Tibial artery (tissue), 4 donors: Measurements from ENCODE around the gene RBM39.
"Not testable (repeated sequence)": the region's sequence is repeated elsewhere in the genome, so short reads cannot be mapped to it uniquely, and the experiment has no call there.

Experiments
- DNase-seq, 2 donors: peaks; one replicate each; pipeline ENCODE4 v3.0.0-alpha.2; 2019
- H3K27ac ChIP-seq, 2 donors: fragments of 200-600 bp; sonication (generic) in 1 of 2; 1 replicate in 1 of 2; 2 replicates in 1 of 2; pipeline ENCODE4 v1.5.1; 2018 to 2019; ENCODE audit warnings: mild to moderate bottlenecking in 1 of 2
- H3K27me3 ChIP-seq, 2 donors: fragments of 200-600 bp; sonication (generic) in 1 of 2; one replicate each; pipeline versions ENCODE4 v1.5.1 to v1.6.0; 2016 to 2019
- H3K36me3 ChIP-seq, 3 donors: fragments of 200-600 bp; sonication (generic) in 2 of 3; one replicate each; pipeline ENCODE4 v1.5.1; 2016 to 2019; ENCODE audit warnings: mild to moderate bottlenecking in 2 of 3
- H3K4me1 ChIP-seq, 4 donors: fragments of 200-600 bp; sonication (generic) in 2 of 4; 1 replicate in 3 of 4; 2 replicates in 1 of 4; pipeline ENCODE4 v1.5.1; 2016 to 2019
- H3K4me3 ChIP-seq, 2 donors: fragments of 200-600 bp; sonication (generic) in 1 of 2; 1 replicate in 1 of 2; 2 replicates in 1 of 2; pipeline ENCODE4 v1.5.1; 2018 to 2019; ENCODE audit warnings: mild to moderate bottlenecking in 2 of 2
- H3K9me3 ChIP-seq, 3 donors: fragments of 200-600 bp; sonication (generic) in 1 of 3; one replicate each; pipeline ENCODE4 v1.5.1; 2016 to 2019
- intact Hi-C: fragments of 100-400 bp; cut with DNase I; formaldehyde crosslinking; loops from one replicate; pipeline ENCODE4 v1.15.0; 2023; ENCODE audit warnings: low total_unique reads
- TF ChIP-seq, protein P1 (sequence below), 2 experiments: fragments of 200-600 bp in 1 of 2; fragments of 450-650 bp in 1 of 2; IDR thresholded peaks; one replicate each; pipeline ENCODE4 v1.5.1; 2017 to 2019; ENCODE audit warnings: antibody characterized with exemption in 2 of 2, mild to moderate bottlenecking in 1 of 2, moderate library complexity in 1 of 2

RBM39 gene

DNA sequence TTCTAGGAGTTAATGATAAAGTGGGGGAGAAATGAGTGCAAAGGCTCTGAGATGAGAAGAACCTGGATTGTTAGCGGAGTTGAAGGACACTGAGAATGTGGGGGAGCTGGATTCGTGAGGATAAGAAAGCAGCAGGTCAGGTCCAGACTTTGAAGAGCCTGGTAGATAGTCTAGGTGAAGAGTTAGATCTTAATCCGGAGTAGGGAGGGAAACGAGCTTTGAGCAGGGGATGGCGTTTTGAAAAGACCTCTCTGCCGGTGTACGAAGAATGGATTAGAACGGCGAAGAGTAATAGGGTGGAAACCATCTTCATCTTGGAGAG lies 29.3 kb upstream of the RBM39 start:
- no peaks in the 10 kb centered on the region for H3K9me3 ChIP-seq
- H3K27me3 ChIP-seq = no peaks in the 10 kb centered on the region
- H3K36me3 ChIP-seq = peaks cover 0 to 3% (median 0%) of the 10 kb centered on the region in 3 donors
- DNase-seq = no peak
- peak overlapping the region; percentile 93 to 95 for H3K27ac ChIP-seq
- H3K4me3 ChIP-seq = peak overlapping the region; percentile 64 to 87
- intact Hi-C loops = loop anchor here (5.0 to 10.0 kb wide), 2 partner anchors 113 to 154 kb away; partner anchors contain the start of gene SPAG4
- peaks cover 0 to 57% (median 39%) of the 10 kb centered on the region in 4 donors for H3K4me1 ChIP-seq
- TF ChIP-seq, protein P1, sequence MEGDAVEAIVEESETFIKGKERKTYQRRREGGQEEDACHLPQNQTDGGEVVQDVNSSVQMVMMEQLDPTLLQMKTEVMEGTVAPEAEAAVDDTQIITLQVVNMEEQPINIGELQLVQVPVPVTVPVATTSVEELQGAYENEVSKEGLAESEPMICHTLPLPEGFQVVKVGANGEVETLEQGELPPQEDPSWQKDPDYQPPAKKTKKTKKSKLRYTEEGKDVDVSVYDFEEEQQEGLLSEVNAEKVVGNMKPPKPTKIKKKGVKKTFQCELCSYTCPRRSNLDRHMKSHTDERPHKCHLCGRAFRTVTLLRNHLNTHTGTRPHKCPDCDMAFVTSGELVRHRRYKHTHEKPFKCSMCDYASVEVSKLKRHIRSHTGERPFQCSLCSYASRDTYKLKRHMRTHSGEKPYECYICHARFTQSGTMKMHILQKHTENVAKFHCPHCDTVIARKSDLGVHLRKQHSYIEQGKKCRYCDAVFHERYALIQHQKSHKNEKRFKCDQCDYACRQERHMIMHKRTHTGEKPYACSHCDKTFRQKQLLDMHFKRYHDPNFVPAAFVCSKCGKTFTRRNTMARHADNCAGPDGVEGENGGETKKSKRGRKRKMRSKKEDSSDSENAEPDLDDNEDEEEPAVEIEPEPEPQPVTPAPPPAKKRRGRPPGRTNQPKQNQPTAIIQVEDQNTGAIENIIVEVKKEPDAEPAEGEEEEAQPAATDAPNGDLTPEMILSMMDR (IDR thresholded peaks at IDR 0.05) = no peak

DNA sequence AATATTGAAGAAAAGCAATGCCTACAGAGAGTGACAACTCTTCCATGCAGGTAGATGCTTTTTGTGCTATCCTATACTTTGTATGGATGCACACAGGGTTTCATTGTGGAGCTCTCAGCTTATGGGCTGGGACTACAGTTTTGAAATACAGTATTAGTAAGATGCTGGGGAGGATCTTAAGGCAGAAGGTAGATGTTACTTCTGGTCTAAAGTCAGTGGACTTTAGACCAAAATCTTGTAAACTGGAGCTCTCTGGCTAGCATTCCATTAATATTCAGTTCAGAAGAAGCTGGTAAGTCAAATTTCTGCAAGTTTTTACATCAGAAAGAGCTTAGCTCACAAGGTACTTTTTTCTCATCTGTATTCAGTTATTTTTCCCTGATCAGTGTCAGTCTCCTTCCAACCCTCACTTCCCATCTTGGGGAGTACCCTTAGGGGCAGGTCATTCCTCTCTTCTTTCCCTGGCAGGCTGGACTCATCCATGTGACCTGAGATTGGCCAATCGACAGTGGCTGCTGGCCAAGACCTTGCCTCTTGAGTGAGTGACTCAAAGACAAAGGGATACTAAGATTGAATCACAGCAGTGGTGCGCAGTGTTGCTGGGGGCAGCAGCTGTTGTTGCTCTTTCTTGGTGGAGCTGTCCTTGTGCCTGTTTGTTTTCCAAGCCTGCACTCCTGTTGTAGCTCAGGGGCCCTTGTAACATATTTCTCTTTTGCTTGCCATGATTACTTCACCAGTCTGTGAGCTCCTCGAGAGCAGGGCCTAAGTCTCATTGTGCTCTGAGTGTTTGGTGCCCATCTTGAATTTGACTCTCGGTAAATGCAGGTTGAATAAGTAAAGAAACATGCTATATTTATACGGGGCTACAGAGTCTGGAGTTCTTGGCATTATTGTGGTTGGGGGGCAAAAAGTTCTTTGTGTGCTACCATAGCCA lies 26.9 kb upstream of the RBM39 start:
- Histone ChIP-seq H3K36me3 (no peaks in the 10 kb centered on the region), H3K4me3 (no peak overlapping the region), H3K27ac (peak overlapping the region; percentile 44 to 93), H3K9me3 (no peaks in the 10 kb centered on the region), H3K4me1 (peaks cover 0 to 46% (median 34%) of the 10 kb centered on the region in 4 donors), H3K27me3 (no peaks in the 10 kb centered on the region)
- TF ChIP-seq, protein P1 (IDR thresholded peaks at IDR 0.05) = no peak
- peak; percentile 98 to 99 for DNase-seq
- intact Hi-C loops = no loop called here

DNA sequence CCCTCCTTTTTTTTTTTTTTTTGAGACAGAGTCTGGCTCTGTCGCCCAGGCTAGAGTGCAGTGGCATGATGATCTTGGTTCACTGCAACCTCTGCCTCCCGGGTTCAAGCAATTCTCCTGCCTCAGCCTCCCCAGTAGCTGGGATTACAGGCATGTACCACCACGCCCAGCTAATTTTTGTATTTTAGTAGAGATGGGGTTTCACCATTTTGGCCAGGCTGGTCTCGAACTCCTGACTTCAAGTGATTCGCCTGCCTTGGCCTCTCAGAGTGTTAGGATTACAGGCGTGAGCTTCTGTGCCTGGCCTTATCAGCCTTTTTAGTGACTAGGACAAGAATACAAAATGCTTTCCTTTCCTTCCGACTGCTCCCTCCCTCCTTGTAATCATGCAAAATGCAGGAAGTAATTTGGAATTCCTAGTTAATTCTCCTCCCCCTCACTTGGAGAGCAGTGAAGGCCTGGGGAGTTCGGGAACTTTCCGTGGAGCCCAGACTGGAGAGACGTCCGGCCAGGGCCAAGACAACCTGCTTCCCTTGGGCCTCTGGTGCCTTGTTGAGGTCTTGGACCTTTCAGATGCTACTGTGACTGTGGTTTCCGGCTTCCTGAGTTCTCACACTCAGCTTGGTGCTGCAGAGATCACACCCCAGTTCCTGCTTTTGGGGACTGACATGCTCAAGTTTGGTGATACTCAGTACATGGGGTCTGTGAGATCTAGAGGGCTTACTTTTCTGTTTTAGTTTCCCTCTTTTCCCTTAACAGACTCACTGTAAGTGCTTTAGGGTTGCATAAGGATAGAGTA lies 25.8 kb upstream of the RBM39 start:
- H3K36me3 ChIP-seq = no peaks in the 10 kb centered on the region
- H3K27ac ChIP-seq = peak overlapping the region; percentile 44 to 93
- peak; percentile 62 to 75 for DNase-seq
- H3K27me3 ChIP-seq = no peaks in the 10 kb centered on the region
- no peak overlapping the region for H3K4me3 ChIP-seq
- peaks cover 0 to 38% (median 24%) of the 10 kb centered on the region in 4 donors for H3K4me1 ChIP-seq
- intact Hi-C loops = no loop called here
- no peaks in the 10 kb centered on the region for H3K9me3 ChIP-seq
- TF ChIP-seq, protein P1 (IDR thresholded peaks at IDR 0.05) = no peak

DNA sequence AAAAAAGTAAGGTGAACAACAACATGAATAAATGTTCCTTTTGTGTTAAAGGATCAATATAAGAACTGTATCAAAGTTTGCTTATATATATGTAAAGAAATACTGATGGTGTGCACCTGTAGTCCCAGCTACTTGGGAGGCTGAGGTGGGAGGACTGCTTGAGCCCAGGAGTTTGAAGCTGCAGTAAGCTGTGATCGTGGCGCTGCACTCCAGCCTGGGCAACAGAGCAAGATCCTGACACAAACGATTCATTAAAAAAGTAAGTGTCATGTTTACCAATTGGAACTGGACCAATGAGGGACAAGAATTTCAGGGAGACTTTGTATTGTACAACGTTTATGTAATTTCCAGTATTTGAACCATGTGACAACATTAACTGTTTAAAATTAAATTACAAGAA lies 24.8 kb upstream of the RBM39 start:
- no peak overlapping the region for H3K4me3 ChIP-seq
- TF ChIP-seq, protein P1 (IDR thresholded peaks at IDR 0.05) = no peak
- H3K9me3 ChIP-seq = no peaks in the 10 kb centered on the region
- H3K4me1 ChIP-seq = peaks cover 0 to 33% (median 20%) of the 10 kb centered on the region in 4 donors
- intact Hi-C loops = no loop called here
- no peaks in the 10 kb centered on the region for H3K27me3 ChIP-seq
- no peaks in the 10 kb centered on the region for H3K36me3 ChIP-seq
- DNase-seq = no peak
- no peak overlapping the region for H3K27ac ChIP-seq

GRCh38 chr20:35764936-35765335 lies 22.9 kb upstream of the RBM39 start:
- not testable (repeated sequence) for H3K27me3 ChIP-seq, DNase-seq, H3K36me3 ChIP-seq, H3K27ac ChIP-seq, H3K4me3 ChIP-seq, H3K9me3 ChIP-seq
- intact Hi-C loops = loop anchor here (5.0 kb wide), 1 partner anchor 1162 kb away; no protein-coding TSS in a partner anchor
- peaks cover 0 to 24% (median 17%) of the 10 kb centered on the region in 4 donors for H3K4me1 ChIP-seq
